Activated CD8-positive, alpha-beta memory T cell treated with anti-CD3 and anti-CD28 coated beads for 4 hours (primary cell): Measurements from ENCODE around the gene CLRN2.

Experiments used
- DNase-seq, 2 donors: peaks; one replicate each; pipeline ENCODE4 v3.0.0-alpha.2; 2020; ENCODE audit warnings: low read depth in 2 of 2

Gene CLRN2, protein sequence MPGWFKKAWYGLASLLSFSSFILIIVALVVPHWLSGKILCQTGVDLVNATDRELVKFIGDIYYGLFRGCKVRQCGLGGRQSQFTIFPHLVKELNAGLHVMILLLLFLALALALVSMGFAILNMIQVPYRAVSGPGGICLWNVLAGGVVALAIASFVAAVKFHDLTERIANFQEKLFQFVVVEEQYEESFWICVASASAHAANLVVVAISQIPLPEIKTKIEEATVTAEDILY

DNA sequence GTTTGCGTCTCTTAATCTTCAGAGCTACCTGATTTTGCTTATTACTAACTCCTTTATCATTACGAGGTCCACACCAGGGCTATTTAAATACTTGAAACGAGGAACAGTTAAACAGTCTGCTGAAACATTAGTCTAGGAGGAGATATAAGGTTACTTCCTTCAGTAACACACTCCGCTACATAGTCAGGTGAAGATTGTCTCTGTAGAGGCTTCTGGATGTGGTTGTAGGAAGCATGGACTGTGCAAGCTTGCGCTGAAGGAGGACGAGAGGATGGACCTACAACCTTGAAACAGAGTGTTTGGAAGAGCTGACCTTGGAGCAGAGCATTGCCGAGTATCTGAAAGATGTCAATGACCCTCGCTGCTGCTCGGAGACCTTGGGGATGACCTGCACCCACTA is at the start of gene CLRN2:
Gene CLRN2 (plus strand): TSS at position 301 of the 400 bp plus-strand sequence. CDS start 102 bp downstream, outside the sequence.
- no peak for DNase-seq

DNA sequence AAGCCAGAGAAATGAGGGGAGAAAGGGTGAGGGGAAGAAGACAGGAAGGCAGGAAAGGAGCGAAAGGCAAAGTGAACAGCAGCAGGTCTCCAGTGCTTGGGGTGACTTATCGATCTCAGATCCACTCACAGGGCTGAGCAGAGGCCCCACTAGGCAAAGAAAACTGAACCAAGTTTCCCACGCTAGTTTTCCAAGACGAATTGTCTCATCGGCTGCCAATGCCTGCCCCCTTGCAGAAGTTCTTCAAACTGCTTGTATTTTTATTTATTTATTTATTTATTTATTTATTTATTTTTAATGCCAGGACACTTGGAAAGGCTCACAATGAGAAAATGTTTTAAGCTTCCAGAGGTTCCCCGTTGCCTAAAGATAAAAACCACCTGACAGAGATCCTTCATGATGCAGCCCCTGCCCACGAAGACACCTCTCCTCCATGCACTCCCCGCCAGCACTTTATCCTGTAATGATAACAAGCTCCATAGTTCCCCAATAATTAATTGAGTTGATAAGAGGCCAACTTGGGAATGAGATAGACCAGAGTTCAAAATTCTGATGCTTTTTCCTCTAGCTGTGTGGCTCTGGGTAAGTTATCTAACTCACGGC is 46.2 kb upstream of the CLRN2 start:
- DNase-seq, result no peak

DNA sequence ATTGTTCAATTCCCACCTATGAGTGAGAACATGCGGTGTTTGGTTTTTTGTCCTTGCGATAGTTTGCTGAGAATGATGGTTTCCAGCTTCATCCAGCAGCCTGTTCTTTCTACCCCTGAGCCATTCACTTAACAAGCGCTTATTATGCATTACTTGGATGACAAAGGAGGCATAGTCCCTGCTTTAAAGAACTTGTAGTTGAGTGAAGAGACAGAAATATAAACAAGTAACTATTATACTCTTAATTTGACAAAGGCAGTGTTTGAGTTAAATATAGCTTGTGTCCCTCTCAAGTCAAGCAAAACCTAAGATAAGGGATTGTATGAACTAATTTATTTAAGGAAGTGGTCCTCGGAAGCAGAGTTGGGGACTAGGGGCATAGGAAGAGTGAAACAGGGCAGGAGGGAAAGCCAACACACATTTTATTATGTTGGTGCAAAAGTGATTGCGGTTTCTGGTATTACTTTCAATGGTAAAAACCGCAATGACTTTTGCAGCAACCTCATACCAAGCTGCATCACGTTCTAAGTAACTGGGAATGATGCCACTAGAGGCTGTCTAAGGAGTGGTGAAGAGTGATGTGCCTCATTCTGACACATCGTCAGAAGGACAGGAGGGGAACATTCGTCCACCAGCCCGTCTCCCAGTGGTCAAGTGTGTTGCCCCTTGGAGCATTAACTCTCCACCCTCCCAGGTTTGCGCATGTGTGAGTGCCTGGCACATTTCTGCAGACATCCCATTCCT is 44.9 kb upstream of the CLRN2 start:
- no peak for DNase-seq

DNA sequence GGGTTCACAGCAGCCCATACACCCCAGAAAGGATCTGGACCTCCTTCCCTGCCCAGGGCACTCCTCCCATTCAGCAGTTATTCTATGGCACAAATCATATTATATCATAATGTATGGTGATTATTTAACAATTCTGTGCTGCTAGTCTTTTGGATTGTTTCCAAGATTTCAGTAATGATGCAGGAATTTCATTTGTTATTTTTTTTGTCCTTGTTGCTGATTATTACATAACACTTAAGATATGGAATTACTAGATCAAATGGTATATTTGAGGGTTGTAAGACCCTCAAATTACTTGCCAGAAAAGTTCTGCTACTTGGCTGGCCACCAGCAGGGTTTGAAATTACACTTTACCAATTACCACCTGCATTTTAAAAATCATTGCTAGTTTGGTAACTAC is 39.5 kb upstream of the CLRN2 start:
- no peak for DNase-seq

DNA sequence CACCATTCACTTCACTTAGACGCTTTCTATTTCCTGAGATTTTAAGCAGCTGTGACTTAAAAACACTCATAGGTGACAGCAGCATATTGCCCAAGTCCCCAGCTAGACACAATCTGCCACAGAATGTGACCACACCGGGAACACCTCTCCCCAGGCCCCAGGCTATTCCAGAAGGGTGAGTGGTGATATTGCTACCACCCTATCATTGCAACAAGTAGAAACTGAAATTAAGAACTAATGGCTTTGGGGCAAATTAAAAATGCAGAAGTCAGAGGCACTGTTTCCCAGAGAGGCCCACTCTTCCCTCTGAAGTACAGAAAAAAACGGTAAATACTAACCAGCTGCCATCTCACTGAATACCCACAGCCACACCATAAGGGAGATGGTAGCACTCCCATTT is 38.1 kb upstream of the CLRN2 start:
- no peak for DNase-seq

DNA sequence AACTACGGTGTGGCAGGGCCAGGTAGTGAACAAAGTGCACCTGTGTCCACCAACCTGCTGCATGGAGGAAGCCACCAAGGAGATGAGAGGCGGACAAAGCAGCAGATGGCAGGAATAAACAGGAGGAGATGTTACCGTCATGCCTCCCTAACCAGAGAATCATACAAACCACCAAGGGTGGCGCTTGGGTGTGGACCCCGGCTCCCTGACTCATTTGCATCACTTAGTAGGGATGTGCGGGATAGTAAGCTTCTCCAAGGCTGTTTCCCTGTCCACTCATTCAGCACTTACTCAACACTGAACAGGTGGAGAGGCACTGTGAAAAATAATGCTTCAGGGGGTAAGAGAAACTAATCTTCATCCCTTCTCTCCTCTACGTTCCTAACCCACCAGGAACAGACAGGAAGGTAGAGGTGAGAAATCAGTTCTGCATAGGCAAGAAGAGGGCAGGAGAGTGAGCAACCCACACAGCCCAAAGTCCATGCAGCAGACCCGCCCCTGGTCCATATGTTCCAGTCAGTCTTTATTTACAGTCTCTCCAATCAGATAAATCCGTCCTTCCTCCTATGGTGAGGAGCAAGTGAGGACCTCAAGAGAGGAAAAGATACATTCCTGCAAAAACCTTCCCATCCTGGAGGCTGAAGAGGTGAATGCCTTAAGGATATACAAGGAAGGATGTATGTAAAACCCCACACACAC is 37.0 kb upstream of the CLRN2 start:
- DNase-seq, result no peak

DNA sequence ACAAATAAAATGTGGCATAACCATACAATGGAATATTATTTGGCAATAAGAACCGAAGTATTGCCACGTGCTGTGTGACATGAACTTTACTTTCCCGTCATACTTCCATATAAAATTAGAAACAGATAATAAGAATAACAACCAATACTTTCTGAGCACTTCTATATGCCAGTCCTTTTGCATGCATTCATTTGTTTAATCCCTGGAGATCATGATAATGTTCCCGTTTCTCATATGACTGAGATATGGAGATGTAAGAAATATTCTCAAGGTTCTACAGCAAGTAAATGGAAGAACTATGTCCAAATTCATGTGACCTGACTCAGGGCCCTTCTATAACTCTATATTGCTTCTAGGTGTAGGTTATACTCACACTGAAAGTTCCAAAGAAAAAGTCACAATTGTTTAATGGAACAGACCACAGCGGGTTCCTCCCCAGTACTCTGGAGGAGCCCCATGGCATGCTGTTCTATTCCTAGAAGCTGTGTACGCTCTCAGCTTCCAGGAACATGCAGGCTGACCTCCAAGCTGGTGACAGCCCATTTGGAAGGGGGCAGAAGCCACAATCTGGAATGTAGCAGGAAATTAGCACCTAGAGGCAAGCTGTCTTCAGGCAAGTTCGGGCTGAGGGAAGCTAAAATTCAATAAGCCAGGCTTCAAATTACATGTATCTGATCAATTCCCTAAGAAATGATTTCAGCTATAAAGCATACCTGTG is 34.6 kb upstream of the CLRN2 start:
- DNase-seq, result no peak

DNA sequence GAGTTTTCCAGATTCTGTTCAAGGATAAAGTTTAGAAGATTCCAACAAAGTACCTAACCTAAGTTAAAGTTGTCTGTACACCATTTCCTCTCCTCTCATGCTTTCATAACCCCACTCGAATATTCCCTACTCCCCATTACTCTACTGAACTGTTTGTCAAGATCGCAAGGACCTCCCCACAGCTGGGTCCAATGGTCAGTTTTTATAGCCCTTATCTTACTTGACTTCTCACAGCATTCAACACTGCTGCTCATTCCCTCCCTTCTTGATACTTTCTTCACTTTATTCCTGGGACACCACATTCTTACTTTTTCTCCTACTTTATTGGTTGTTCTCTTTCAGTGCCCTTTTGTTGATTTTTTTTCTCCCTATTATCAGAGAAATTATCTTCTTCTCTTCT is 34.0 kb upstream of the CLRN2 start:
- no peak for DNase-seq

DNA sequence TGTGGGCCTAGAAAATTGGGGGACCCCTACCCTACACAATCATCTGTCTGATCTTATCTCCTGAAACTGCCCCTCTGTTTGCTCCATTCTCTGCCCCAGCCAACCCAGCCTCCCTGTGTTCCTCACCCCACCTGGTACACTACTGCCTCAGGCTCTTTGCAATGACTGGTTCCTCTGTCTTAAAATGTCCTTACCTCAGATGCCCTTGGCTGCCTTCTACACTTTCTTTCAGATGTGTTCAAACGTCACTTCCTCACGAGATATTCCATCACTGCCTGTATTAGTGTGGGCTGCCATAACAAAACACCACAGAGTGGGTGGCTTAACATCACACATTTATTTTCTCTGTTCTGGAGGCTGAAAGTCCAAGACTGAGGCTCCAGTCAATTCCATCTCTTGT is 32.2 kb upstream of the CLRN2 start:
- DNase-seq, result no peak

DNA sequence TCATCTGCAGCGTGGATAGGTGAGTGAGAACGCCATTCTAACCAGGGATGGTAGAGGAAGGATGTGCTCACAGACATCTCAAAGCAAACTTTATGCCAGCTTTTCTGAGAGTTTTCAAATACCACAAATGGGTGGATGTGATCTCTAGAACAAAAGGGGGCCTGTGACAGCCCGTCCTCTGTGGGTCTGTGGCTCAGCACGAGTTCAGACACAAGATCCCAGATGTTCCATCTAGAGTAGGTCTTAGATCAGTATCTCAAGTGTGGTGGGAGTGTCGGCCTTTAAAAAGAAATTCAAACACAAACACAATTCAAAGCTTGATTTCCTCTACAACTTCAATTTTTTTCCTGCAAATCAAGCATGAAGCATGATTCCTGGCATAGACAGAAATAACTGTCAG is 25.8 kb upstream of the CLRN2 start:
- no peak for DNase-seq

DNA sequence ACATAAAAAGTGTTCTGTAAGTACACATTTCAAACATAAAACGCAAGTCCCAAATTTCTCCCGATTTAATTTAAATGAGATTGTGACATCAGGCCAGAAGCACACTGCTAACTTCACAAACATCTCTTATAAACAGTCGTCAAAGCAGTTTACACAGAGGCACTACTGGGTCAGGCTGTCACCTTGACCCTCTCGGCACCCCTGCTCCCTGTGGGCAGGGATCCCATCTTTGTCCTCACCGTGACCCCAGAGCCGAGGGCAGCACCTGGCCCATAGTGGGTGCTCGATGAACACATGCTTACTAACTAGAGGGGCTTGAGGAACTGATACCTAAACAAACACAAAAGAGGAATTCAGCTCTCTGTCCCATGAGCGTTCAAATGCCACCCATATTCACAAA is 25.2 kb upstream of the CLRN2 start:
- no peak for DNase-seq

DNA sequence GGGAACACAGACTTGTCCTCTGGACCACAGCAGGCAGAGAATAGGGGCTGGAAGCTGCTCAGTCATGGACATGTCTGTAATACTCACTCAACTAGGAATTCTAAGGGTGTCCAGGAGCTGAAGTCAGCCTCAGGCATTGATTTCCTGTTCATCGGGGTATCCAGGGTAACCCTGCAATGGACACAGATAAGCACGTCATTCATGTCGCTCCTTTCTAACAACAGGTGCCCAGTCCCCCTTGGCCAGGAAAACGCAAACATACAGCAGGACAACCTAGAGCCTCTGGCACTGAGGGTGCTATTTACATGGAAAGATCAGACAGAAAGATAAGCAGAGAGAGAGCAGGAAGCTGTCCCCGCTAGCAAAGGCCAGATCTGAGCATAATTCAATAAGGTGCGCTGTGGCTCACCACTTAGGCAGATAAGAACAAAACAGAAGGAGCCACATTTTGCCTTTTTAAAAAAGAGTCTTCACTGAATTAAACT is 24.3 kb upstream of the CLRN2 start:
- no peak for DNase-seq

DNA sequence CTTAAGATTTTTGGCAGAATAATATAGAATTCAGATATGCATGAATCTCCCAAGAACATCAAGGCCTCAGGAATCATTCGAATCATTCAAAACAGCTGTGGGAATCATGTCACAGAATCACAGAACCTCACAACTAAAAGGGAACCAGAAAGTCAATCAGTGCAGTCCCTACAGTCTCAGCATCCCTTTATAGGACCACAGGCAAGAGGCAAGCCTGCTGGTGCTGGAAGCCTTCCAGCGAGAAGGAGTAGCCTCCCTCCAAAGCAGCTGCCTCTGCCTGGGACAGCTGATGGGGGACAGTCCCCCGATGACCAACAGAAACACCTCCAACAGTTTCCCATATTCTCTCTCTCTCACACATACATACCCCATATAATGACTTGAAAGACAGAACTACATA is 23.8 kb upstream of the CLRN2 start:
- no peak for DNase-seq

DNA sequence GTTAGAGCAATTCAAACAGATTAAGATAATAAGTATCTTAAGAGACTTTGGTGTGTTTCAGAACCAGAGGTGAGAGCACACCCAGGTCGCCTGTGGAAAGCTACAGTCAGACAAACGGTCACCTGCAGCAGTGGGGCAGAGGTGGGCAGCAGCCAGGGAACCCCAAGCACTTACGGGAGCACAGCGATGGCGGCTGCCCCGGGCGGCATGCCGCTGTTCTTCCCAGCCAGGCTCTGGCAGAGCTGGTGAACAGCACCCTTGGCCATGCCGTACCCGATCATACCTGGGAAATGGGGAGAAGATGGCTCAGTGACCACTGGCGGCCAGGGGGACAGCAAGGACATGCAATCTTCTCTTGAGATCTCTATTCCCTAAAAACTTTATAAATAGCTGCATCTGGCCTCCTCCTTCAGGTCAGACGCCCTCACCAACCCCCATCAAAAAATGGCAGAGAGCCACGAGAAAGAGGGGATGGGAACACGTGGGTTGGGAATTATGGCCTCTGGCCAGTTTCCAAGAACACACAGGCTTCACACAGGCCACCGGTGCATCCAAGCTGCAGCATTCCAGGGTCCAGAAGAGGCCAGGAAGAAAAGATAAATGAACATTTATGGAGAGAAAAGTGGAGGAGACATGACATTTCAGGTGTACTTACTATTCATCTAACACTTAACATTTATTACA is 22.8 kb upstream of the CLRN2 start:
- no peak for DNase-seq

DNA sequence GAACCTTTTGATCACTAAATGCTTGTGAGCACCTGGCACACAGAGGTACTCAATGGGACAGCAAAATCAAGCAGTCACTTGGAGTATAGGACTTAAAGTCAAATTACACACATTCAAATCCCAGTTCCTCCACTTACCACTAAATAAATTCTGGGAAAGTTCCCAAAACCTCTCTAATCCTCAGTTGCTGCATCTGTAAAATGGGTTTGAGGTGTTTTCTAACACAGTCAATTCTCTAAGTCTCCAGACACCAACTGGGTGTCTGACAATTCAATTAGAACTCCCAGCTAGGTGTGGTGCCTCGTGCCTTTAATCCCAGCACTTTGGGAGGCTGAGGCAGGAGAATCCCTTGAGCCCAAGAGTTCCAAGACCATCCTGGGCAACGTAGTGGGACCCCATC is 22.1 kb upstream of the CLRN2 start:
- no peak for DNase-seq

DNA sequence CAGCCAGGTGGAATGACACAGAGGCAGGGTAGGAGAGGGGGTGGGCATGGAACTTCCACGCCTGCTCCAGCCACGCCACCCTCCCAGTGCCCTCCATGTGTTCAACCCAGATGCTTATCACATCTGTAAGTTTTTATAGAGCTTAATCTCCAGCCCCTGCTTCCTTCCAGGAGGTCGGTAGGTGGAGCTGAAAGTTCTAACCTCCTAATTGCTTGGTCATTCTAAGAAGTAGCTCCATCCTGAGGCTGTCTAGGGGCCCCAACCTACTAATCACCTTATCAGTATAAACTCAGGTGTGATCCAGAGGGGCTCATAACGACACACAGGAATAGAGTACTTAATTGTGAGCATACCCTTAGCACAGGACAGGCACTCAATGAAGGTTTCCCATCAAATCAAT is 21.3 kb upstream of the CLRN2 start:
- no peak for DNase-seq

DNA sequence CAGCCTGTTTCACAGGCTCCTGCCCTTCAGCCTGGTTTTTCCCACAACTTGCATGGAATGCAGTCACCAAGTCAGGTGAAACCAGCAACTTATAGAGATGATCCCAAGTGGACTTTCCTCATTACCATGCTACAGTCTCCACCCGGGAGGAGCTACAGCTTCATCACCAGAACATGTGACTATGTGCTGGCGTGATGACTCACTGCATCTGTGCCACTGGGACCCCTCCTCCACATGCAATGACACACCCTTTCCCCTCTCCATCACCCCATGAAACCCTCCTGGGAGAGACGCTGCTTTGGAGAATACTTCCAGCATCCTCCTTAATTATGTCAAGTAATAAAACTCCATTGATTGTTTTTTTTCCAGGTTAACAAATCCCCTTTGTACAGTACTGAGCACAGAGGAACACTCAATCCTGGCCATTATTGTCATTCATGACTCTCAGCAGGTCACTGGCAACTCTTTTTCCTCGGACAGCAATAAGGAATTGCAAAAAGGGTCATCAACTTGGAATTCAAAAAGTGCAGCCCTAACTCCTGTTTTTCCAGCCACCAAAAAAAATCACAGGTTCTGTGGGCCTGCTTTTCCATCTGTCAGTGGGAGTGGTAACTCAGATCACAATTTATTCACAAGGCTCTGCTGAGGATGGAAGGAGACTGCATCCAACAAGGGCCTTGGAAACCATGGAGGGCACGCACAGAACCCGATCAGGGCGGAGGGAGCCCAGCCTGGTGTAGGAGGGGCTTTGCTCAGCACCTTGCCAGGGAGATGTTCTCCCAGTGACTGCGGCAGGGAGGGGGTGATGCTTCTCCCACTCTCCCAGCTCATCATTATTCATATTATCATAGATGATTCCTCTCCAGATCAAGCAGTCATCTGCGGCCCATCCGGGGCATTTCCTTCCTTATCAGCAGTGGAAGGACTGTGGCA is 20.4 kb upstream of the CLRN2 start:
- no peak for DNase-seq

DNA sequence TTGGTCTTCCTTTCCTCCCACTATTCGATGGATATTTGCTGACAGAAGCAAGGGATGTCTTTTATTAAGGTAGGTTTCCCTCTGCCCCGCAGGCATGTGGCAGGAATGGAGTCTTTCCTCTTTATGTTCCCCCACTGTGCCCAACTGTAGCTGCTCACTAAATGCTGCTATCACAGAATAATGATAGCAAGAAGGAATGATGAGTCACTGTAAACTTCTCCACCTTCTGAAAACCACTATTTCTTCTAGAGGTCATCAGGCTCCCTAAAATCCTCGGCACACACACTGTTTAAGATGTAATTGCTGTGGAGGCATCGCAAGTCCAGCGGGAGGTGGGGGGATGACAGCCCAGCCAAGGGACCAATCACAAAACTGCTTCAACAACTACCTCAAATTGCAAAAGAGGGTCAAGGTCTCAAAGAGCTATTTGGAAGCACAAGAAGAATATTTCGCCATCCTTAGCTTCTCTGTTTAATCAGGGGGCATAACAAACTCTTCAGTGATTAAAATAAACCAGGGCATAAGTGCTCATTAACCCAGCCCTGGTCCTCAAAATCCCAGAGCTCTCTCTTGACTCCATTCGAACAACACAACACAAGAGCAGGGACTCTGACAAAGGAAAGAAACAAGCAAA is 17.0 kb upstream of the CLRN2 start:
- DNase-seq, result no peak

DNA sequence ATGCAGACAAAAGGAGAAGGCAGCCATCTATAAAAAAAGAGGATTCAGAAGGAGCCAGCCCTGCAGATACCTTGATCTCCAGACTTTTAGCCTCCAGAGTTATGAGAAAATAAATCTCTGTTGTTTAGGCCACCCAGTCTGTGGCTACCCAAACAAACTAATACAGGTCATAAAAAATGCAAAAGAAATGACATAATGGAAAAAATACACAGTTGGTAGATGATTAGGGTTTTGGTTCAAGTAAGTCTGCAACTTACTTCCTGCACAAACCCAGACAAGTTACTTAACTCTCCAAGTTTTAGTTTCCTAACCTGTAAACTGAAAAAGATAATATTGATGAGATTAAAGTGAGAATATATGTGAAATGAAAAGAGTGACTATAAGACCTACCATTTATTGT is 14.4 kb upstream of the CLRN2 start:
- DNase-seq, result no peak

DNA sequence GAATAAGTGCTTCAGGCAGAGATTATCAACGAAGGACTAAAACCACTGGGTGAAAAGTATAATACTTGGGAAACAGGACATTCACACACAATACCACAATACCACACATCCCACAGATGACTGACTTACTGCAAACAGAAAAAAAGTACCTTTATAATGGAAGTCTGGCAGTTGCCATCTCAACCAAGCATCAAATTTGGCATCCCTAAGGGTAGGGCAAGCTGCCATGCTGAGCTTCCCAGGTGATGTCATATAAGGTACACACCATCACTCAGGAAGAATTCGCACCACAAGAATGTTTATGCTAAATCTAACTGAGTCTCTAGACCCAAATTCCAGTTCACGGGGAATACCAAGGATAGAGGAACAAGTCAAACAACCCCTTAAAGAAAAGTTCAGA is 12.2 kb upstream of the CLRN2 start:
- no peak for DNase-seq
